HepG2 (cell line): ENCODE data around the gene SLCO2A1.

Source experiments
- CEBPB ChIP-seq: IDR thresholded peaks from 2 replicates; pipeline ENCODE4 v1.6.1; 2011; ENCODE audit warnings: low read depth, low read length, improper control_type of control experiment, borderline replicate concordance
- CTCF ChIP-seq: sonication (generic); formaldehyde crosslinking; IDR thresholded peaks from 2 replicates; pipeline ENCODE4 v1.5.0; 2020; ENCODE audit warnings: mild to moderate bottlenecking, missing genetic modification reagents, moderate library complexity
- ZBTB14 ChIP-seq: sonication (generic); formaldehyde crosslinking; IDR thresholded peaks from 2 replicates; pipeline ENCODE4 v1.4.0; 2020; ENCODE audit warnings: missing genetic modification reagents
- ZNF124 ChIP-seq: sonication (generic); formaldehyde crosslinking; IDR thresholded peaks from 2 replicates; pipeline ENCODE4 v1.4.0; 2020; ENCODE audit warnings: missing genetic modification reagents

GRCh38 chr3:133901083-133901482 lies 128.6 kb downstream of the SLCO2A1 start:
- TF ChIP-seq CEBPB (no peak), CTCF (CRISPR knock-in tag) (no peak), ZBTB14 (CRISPR knock-in tag) (no peak), ZNF124 (no peak)
